WTC11 (cell line): Measurements from ENCODE around the gene PIK3CB. TPM values are rescaled to one million over a fixed set of nuclear protein-coding genes. Genes with fewer than 3 reads are reported as not detected.

Experiments
- ATAC-seq: fragments of 200-7000 bp; cut with Tn5 transposase; 2 replicates; pipeline ENCODE4 v1.10.0; 2021; ENCODE audit warnings: mild to moderate bottlenecking, moderate library complexity
- CTCF ChIA-PET: fragments of 300-600 bp; sonication (Branson Sonifier 250); formaldehyde crosslinking; loops from one replicate; lab custom pipeline; 2021; ENCODE audit warnings: antibody characterized with exemption; lab: Charles Lee
- POLR2A ChIA-PET: fragments of 350-600 bp; sonication (Branson Sonifier 250); formaldehyde crosslinking; loops from one replicate; lab custom pipeline; 2021; ENCODE audit warnings: antibody characterized with exemption; lab: Charles Lee
- DNase-seq: peaks from one replicate; pipeline ENCODE4 v3.0.0; 2021; ENCODE audit warnings: low spot score
- H3K27ac Mint-ChIP-seq: 2 replicates; pipeline ENCODE4 v1.8.0; 2021; ENCODE audit warnings: mixed read lengths
- H3K27me3 Mint-ChIP-seq: 2 replicates; pipeline ENCODE4 v1.8.0; 2021; ENCODE audit warnings: low read depth, mild to moderate bottlenecking, moderate library complexity, mixed read lengths
- H3K36me3 Mint-ChIP-seq: 2 replicates; pipeline ENCODE4 v1.8.0; 2021; ENCODE audit warnings: mixed read lengths
- H3K4me1 Mint-ChIP-seq: 2 replicates; pipeline ENCODE4 v1.8.0; 2022; ENCODE audit warnings: mixed read lengths
- H3K4me3 Mint-ChIP-seq: 2 replicates; pipeline ENCODE4 v1.8.0; 2021; ENCODE audit warnings: mild to moderate bottlenecking, moderate library complexity, mixed read lengths
- H3K9me3 Mint-ChIP-seq: 2 replicates; pipeline ENCODE4 v1.8.0; 2021; ENCODE audit warnings: mixed read lengths
- GRHL2 ChIP-seq: fragments of 250-450 bp; sonication (Bioruptor Pico); IDR thresholded peaks from 2 replicates; pipeline ENCODE4 v1.8.0; 2022; ENCODE audit warnings: mild to moderate bottlenecking, moderate library complexity; ENCODE audit not compliant: insufficient replicate concordance, severe bottlenecking
- NFE2L1 ChIP-seq: sonication (generic); formaldehyde crosslinking; IDR thresholded peaks from 2 replicates; pipeline ENCODE4 v1.8.1; 2023; ENCODE audit warnings: missing genetic modification reagents
- NFYB ChIP-seq: sonication (generic); formaldehyde crosslinking; conservative IDR thresholded peaks from 2 replicates; pipeline ENCODE4 v1.8.0; 2022; ENCODE audit warnings: low read depth, missing genetic modification reagents
- PRRX2 ChIP-seq: fragments of 250-450 bp; sonication (Bioruptor Pico); IDR thresholded peaks from 2 replicates; pipeline ENCODE4 v1.8.0; 2021; ENCODE audit warnings: mild to moderate bottlenecking
- SP1 ChIP-seq: sonication (generic); formaldehyde crosslinking; conservative IDR thresholded peaks from 2 replicates; pipeline ENCODE4 v1.8.1; 2022; ENCODE audit warnings: missing genetic modification reagents
- TEAD1 ChIP-seq: sonication (generic); formaldehyde crosslinking; IDR thresholded peaks from 2 replicates; pipeline ENCODE4 v1.8.0; 2022; ENCODE audit warnings: mild to moderate bottlenecking, missing genetic modification reagents
- total RNA-seq: library from RNA; stranded (reverse); gene quantifications from 3 replicates; pipeline ENCODE4 v1.2.3, GENCODE V29; 2021
- TF ChIP-seq, protein P1 (sequence below): fragments of 250-450 bp; sonication (Bioruptor Pico); IDR thresholded peaks from 2 replicates; pipeline ENCODE4 v1.9.0; 2021; ENCODE audit warnings: mild to moderate bottlenecking, borderline replicate concordance
- TF ChIP-seq, protein P2 (sequence below): fragments of 200-600 bp; IDR thresholded peaks from 2 replicates; pipeline ENCODE4 v1.8.0; 2022; ENCODE audit warnings: antibody characterized with exemption
- TF ChIP-seq, protein P3 (sequence below): fragments of 250-450 bp; sonication (Bioruptor Pico); IDR thresholded peaks from 2 replicates; pipeline ENCODE4 v2.1.2; 2022; ENCODE audit warnings: mild to moderate bottlenecking, moderate library complexity
- TF ChIP-seq, protein P4 (sequence below): sonication (generic); formaldehyde crosslinking; IDR thresholded peaks from 2 replicates; pipeline ENCODE4 v1.8.1; 2022; ENCODE audit warnings: mild to moderate bottlenecking, missing genetic modification reagents, moderate library complexity, borderline replicate concordance
- TF ChIP-seq, protein P5 (sequence below): sonication (generic); formaldehyde crosslinking; IDR thresholded peaks from 2 replicates; pipeline ENCODE4 v1.8.1; 2022; ENCODE audit warnings: low read depth, mild to moderate bottlenecking, moderate library complexity, missing genetic modification reagents, borderline replicate concordance
- TF ChIP-seq, protein P6 (sequence below): sonication (generic); formaldehyde crosslinking; conservative IDR thresholded peaks from 2 replicates; pipeline ENCODE4 v1.8.1; 2023; ENCODE audit warnings: mild to moderate bottlenecking, low read depth, missing genetic modification reagents, moderate library complexity

The PIK3CB gene
- total RNA-seq, 1 experiment from 2014 or later = 36.0 TPM

DNA sequence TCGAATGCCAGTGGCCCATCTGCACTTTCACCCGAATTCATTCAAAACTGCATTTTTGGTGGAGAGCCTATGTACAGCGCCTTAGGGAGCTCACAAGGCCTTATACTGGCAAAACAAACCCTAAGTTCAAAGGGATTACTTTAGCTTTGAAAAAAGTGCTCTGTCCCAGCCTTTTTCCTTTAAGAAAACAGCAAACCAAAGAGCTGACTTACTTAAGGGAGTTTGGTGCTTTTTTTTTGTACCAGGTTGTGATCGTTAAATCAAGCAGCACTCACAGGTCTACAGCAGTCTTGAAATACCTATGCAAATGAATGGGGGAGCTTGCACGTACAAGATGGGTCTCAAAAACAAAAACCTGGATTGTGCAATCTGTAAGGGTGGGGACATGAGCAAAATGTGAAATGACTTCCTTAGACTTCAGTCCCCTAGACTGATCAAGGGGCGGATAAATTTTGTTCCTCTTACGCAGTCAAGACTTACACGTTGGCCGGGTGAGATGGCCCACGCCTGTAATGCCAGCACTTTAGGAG lies 11.6 kb upstream of the PIK3CB start:
- H3K27me3 Mint-ChIP-seq = no peaks in the 10 kb centered on the region
- ATAC-seq = peak; percentile 38
- CTCF ChIA-PET = interaction anchor here (0.9 to 3.6 kb wide), 5 partner anchors 15 to 252 kb away, joined by 3 to 58 read pairs (median 5); partner anchors contain the start of gene CEP70
- DNase-seq = no peak
- H3K4me3 Mint-ChIP-seq = peak overlapping the region; percentile 30
- peaks cover 55% of the 10 kb centered on the region for H3K4me1 Mint-ChIP-seq
- no peaks in the 10 kb centered on the region for H3K9me3 Mint-ChIP-seq
- peak overlapping the region; percentile 98 for H3K27ac Mint-ChIP-seq
- TF ChIP-seq TEAD1 (CRISPR knock-in tag) = 0 out of 2 replicates have a peak, but pooled peaks have one; percentile 6
- TF ChIP-seq, protein P1, sequence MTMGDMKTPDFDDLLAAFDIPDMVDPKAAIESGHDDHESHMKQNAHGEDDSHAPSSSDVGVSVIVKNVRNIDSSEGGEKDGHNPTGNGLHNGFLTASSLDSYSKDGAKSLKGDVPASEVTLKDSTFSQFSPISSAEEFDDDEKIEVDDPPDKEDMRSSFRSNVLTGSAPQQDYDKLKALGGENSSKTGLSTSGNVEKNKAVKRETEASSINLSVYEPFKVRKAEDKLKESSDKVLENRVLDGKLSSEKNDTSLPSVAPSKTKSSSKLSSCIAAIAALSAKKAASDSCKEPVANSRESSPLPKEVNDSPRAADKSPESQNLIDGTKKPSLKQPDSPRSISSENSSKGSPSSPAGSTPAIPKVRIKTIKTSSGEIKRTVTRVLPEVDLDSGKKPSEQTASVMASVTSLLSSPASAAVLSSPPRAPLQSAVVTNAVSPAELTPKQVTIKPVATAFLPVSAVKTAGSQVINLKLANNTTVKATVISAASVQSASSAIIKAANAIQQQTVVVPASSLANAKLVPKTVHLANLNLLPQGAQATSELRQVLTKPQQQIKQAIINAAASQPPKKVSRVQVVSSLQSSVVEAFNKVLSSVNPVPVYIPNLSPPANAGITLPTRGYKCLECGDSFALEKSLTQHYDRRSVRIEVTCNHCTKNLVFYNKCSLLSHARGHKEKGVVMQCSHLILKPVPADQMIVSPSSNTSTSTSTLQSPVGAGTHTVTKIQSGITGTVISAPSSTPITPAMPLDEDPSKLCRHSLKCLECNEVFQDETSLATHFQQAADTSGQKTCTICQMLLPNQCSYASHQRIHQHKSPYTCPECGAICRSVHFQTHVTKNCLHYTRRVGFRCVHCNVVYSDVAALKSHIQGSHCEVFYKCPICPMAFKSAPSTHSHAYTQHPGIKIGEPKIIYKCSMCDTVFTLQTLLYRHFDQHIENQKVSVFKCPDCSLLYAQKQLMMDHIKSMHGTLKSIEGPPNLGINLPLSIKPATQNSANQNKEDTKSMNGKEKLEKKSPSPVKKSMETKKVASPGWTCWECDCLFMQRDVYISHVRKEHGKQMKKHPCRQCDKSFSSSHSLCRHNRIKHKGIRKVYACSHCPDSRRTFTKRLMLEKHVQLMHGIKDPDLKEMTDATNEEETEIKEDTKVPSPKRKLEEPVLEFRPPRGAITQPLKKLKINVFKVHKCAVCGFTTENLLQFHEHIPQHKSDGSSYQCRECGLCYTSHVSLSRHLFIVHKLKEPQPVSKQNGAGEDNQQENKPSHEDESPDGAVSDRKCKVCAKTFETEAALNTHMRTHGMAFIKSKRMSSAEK = no peak
- 0 out of 2 replicates have a peak, but pooled peaks have one; percentile 7 for TF ChIP-seq SP1 (CRISPR knock-in tag)
- POLR2A ChIA-PET = interaction anchor here (1.4 to 1.5 kb wide), 3 partner anchors 15 to 69 kb away, joined by 4 to 5 read pairs (median 5); no protein-coding TSS in a partner anchor
- H3K36me3 Mint-ChIP-seq = no peaks in the 10 kb centered on the region

DNA sequence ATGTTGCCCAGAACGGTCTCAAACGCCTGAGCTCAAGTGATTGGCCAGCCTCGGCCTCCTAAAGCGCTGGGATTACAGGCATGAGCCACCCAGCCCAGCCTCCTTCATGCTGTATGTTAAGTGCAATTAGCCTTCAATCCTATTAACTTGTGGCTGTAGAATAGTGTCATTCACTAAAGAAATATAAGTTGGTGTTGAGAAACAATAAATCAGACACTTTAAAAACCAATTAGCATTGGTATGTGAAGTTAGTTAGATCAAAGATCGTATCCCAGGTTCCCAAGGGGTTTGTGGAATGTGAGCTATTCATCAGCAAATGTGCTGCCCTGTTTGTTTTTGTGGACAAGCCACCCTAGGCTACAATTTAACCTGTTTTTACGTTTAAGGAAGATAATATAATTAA lies 11.0 kb upstream of the PIK3CB start:
- ATAC-seq (peak; percentile 49), DNase-seq (no peak)
- Mint-ChIP-seq H3K27me3 (no peaks in the 10 kb centered on the region), H3K9me3 (no peaks in the 10 kb centered on the region), H3K4me1 (peaks cover 55% of the 10 kb centered on the region), H3K36me3 (no peaks in the 10 kb centered on the region), H3K4me3 (peak overlapping the region; percentile 30; the same call in 1 of the 2 replicates), H3K27ac (peak overlapping the region; percentile 98)
- TF ChIP-seq, protein P2, sequence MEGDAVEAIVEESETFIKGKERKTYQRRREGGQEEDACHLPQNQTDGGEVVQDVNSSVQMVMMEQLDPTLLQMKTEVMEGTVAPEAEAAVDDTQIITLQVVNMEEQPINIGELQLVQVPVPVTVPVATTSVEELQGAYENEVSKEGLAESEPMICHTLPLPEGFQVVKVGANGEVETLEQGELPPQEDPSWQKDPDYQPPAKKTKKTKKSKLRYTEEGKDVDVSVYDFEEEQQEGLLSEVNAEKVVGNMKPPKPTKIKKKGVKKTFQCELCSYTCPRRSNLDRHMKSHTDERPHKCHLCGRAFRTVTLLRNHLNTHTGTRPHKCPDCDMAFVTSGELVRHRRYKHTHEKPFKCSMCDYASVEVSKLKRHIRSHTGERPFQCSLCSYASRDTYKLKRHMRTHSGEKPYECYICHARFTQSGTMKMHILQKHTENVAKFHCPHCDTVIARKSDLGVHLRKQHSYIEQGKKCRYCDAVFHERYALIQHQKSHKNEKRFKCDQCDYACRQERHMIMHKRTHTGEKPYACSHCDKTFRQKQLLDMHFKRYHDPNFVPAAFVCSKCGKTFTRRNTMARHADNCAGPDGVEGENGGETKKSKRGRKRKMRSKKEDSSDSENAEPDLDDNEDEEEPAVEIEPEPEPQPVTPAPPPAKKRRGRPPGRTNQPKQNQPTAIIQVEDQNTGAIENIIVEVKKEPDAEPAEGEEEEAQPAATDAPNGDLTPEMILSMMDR = no peak
- TF ChIP-seq TEAD1 (CRISPR knock-in tag) = peak; percentile 47; the same call in 1 of the 2 replicates
- ChIA-PET CTCF (interaction anchor here (0.7 to 3.6 kb wide), 8 partner anchors 15 to 251 kb away, joined by 3 to 58 read pairs (median 4); partner anchors contain the start of gene CEP70), POLR2A (interaction anchor here (1.4 to 1.5 kb wide), 3 partner anchors 16 to 69 kb away, joined by 4 to 5 read pairs (median 5); no protein-coding TSS in a partner anchor)

DNA sequence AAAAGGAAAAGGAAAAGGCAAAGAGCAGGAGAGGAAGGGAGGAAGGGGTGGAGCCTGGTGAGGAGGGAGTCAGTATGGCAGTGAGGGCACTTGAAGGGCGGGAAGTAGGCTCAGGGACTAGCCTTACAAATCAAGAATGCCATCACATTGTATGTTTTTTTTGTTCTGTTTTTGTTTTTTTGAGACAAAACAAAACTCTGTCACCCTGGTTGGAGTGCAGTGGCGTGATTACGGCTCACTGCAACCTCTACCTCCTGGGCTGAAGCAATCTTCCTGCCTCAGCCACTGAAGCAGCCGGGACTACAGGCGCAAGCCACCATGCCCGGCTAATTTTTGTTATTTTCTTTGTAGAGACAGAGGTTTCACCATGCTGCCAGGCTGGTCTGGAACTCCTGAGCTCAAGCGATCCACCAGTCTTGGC lies 10.5 kb upstream of the PIK3CB start:
- ChIA-PET CTCF (interaction anchor here (0.7 to 3.6 kb wide), 8 partner anchors 16 to 251 kb away, joined by 3 to 58 read pairs (median 4); partner anchors contain the start of gene CEP70), POLR2A (interaction anchor here (0.7 to 1.5 kb wide), 4 partner anchors 16 to 483 kb away, joined by 3 to 5 read pairs (median 4); no protein-coding TSS in a partner anchor)
- no peak overlapping the region for H3K4me3 Mint-ChIP-seq
- H3K27me3 Mint-ChIP-seq = no peaks in the 10 kb centered on the region
- ATAC-seq (peak; percentile 61), DNase-seq (no peak)
- no peaks in the 10 kb centered on the region for H3K36me3 Mint-ChIP-seq
- H3K9me3 Mint-ChIP-seq = no peaks in the 10 kb centered on the region
- peaks cover 55% of the 10 kb centered on the region for H3K4me1 Mint-ChIP-seq
- TF ChIP-seq NFE2L1 = no peak
- TF ChIP-seq, protein P3, sequence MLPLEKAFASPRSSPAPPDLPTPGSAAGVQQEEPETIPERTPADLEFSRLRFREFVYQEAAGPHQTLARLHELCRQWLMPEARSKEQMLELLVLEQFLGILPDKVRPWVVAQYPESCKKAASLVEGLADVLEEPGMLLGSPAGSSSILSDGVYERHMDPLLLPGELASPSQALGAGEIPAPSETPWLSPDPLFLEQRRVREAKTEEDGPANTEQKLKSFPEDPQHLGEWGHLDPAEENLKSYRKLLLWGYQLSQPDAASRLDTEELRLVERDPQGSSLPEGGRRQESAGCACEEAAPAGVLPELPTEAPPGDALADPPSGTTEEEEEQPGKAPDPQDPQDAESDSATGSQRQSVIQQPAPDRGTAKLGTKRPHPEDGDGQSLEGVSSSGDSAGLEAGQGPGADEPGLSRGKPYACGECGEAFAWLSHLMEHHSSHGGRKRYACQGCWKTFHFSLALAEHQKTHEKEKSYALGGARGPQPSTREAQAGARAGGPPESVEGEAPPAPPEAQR = no peak
- TF ChIP-seq, protein P4, sequence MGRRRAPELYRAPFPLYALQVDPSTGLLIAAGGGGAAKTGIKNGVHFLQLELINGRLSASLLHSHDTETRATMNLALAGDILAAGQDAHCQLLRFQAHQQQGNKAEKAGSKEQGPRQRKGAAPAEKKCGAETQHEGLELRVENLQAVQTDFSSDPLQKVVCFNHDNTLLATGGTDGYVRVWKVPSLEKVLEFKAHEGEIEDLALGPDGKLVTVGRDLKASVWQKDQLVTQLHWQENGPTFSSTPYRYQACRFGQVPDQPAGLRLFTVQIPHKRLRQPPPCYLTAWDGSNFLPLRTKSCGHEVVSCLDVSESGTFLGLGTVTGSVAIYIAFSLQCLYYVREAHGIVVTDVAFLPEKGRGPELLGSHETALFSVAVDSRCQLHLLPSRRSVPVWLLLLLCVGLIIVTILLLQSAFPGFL (CRISPR knock-in tag) = no peak
- no peak for TF ChIP-seq NFYB (CRISPR knock-in tag)
- TF ChIP-seq GRHL2 (CRISPR knock-in tag) = no peak
- TF ChIP-seq, protein P5, sequence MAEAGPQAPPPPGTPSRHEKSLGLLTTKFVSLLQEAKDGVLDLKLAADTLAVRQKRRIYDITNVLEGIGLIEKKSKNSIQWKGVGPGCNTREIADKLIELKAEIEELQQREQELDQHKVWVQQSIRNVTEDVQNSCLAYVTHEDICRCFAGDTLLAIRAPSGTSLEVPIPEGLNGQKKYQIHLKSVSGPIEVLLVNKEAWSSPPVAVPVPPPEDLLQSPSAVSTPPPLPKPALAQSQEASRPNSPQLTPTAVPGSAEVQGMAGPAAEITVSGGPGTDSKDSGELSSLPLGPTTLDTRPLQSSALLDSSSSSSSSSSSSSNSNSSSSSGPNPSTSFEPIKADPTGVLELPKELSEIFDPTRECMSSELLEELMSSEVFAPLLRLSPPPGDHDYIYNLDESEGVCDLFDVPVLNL (CRISPR knock-in tag) = no peak
- no peak for TF ChIP-seq PRRX2 (CRISPR knock-in tag)
- TF ChIP-seq, protein P6, sequence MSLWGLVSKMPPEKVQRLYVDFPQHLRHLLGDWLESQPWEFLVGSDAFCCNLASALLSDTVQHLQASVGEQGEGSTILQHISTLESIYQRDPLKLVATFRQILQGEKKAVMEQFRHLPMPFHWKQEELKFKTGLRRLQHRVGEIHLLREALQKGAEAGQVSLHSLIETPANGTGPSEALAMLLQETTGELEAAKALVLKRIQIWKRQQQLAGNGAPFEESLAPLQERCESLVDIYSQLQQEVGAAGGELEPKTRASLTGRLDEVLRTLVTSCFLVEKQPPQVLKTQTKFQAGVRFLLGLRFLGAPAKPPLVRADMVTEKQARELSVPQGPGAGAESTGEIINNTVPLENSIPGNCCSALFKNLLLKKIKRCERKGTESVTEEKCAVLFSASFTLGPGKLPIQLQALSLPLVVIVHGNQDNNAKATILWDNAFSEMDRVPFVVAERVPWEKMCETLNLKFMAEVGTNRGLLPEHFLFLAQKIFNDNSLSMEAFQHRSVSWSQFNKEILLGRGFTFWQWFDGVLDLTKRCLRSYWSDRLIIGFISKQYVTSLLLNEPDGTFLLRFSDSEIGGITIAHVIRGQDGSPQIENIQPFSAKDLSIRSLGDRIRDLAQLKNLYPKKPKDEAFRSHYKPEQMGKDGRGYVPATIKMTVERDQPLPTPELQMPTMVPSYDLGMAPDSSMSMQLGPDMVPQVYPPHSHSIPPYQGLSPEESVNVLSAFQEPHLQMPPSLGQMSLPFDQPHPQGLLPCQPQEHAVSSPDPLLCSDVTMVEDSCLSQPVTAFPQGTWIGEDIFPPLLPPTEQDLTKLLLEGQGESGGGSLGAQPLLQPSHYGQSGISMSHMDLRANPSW (CRISPR knock-in tag) = no peak
- TF ChIP-seq, all 79 proteins: peak for 0
- H3K27ac Mint-ChIP-seq = peak overlapping the region; percentile 89
